MG63 (cell line): ENCODE data around the gene PCA3. TPM values are rescaled to one million over a fixed set of nuclear protein-coding genes. Genes with fewer than 3 reads are reported as not detected.

Experiments used
- DNase-seq: peaks from one replicate; pipeline ENCODE4 v3.0.0-alpha.2; 2020
- H3K27me3 ChIP-seq: fragments of 250-450 bp; sonication (Bioruptor Pico); 2 replicates; pipeline ENCODE4 v1.5.1; 2020; ENCODE audit warnings: mild to moderate bottlenecking, moderate library complexity
- H3K36me3 ChIP-seq: fragments of 250-450 bp; sonication (Bioruptor Pico); 2 replicates; pipeline ENCODE4 v1.5.1; 2020; ENCODE audit warnings: mild to moderate bottlenecking, moderate library complexity
- H3K4me3 ChIP-seq: fragments of 250-450 bp; sonication (Bioruptor Pico); 2 replicates; pipeline ENCODE4 v1.5.1; 2020; ENCODE audit warnings: mild to moderate bottlenecking, moderate library complexity
- H3K9me3 ChIP-seq: fragments of 250-450 bp; sonication (Bioruptor Pico); 2 replicates; pipeline ENCODE4 v1.5.1; 2020; ENCODE audit warnings: mild to moderate bottlenecking, moderate library complexity
- total RNA-seq: library from RNA; depleted of rRNA; stranded (reverse); fragments of >200 nt; shearing (Covaris generic); gene quantifications from 2 replicates; pipeline ENCODE4 v1.2.3, GENCODE V29; 2014; ENCODE audit warnings: low replicate concordance; rRNA removed

Gene PCA3
- total RNA-seq = not detected in 2 replicates

GRCh38 chr9:76764138-76764537 is at the start of gene PCA3:
PCA3 (plus strand) TSS chr9:76764438.
- no peak for DNase-seq
- Histone ChIP-seq H3K27me3 (no peaks in the 10 kb centered on the region), H3K4me3 (no peak within 1 kb of the TSS), H3K36me3 (no peaks in the 10 kb centered on the region), H3K9me3 (no peaks in the 10 kb centered on the region)

DNA sequence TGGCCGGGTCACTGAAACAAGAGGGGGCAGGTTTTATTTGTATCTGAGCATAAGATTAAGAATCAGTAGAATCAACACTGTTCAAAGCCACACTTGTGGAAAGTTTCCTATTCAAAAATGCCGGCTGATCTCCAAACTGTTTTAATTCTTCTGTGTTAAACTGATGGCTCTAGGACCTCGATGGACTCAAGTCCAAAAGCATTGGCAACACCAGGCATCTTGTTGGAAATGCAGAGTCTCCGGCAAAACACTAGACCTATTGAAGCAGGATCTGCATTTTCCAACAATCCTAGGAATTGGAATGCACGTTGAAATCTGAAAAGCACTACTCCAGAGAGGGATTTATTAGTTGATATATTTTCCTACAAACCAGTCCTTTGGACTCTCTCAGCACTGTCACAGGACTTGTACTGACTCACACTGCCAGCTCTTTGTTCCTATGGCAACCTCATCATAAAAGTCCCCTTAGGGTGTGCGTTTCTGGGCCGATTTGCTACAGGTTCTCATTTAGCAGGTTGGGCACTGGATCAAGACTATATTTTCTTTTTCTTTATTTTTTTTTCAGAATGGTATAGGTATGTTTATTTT is 48.1 kb upstream of the PCA3 start:
- DNase-seq = no peak
- Histone ChIP-seq H3K9me3 (no peaks in the 10 kb centered on the region), H3K27me3 (no peaks in the 10 kb centered on the region), H3K36me3 (no peaks in the 10 kb centered on the region), H3K4me3 (no peak overlapping the region)

DNA sequence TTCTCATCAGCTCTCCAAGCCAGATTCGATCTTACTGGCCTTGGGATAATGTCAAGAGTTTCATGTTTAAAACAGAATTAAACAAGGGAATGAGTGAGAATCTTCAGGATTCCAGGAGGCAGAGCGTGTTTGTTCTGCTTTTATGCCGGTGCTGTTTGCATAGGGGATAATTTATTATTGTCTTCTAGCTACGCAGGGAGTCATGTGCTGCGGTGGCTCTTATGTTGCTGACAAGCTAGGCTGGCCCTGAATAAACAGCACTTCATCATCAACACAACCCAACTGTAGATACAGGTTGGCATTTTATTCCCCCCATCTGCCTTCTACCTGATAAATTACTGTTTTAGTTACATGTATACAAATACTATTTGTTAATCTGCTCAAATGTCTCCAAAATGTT is 47.1 kb upstream of the PCA3 start:
- no peak for DNase-seq
- Histone ChIP-seq H3K9me3 (no peaks in the 10 kb centered on the region), H3K36me3 (no peaks in the 10 kb centered on the region), H3K4me3 (no peak overlapping the region), H3K27me3 (no peaks in the 10 kb centered on the region)

DNA sequence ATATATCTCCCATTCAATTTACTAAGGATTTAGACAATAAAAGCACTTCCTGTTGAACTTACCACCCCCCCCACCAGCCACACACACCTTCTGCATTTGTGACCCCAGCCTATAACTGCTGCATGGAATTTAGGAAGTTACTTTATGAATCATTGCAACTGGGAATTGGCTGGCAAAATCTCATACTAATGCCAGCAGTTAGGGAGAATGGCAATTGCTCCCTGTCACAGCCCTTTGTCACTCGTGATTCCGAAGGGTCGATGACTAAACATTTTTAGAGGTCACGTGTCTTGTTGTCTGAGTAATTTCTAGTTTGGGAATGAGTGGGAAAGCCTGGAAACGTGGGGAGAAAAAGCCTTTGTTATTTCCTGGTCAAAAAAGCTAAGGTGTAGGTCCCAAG is 46.6 kb upstream of the PCA3 start:
- peak; percentile 18 for DNase-seq
- Histone ChIP-seq H3K27me3 (no peaks in the 10 kb centered on the region), H3K36me3 (no peaks in the 10 kb centered on the region), H3K4me3 (no peak overlapping the region), H3K9me3 (no peaks in the 10 kb centered on the region)

DNA sequence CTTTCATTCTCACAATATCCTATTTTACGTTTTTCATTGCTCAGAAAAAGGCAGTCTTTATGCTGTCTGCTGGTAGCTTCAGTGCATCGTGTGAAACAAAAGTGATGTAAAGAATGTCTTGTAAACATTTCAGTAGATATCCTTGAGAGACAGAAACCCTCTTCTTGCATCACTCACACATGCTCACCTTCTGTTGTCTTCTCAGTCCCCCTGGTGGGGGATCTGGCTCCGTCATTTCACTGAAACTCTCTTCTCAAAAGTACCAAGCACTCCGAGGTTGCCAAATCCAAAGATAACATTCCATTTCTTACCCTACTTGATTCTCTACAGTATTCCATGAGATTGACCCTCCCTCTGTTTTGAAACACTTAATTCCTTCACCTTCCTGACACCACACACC is 46.1 kb upstream of the PCA3 start:
- Histone ChIP-seq H3K4me3 (no peak overlapping the region), H3K36me3 (no peaks in the 10 kb centered on the region), H3K9me3 (no peaks in the 10 kb centered on the region), H3K27me3 (no peaks in the 10 kb centered on the region)
- DNase-seq = no peak

GRCh38 chr9:76720245-76720644 is 44.0 kb upstream of the PCA3 start:
- Histone ChIP-seq H3K36me3 (no peaks in the 10 kb centered on the region), H3K27me3 (no peaks in the 10 kb centered on the region), H3K9me3 (no peaks in the 10 kb centered on the region), H3K4me3 (no peak overlapping the region)
- DNase-seq = no peak

GRCh38 chr9:76725011-76725546 is 39.2 kb upstream of the PCA3 start:
- Histone ChIP-seq H3K9me3 (no peaks in the 10 kb centered on the region), H3K4me3 (no peak overlapping the region), H3K36me3 (no peaks in the 10 kb centered on the region), H3K27me3 (no peaks in the 10 kb centered on the region)
- no peak for DNase-seq

GRCh38 chr9:76725885-76726284 is 38.4 kb upstream of the PCA3 start:
- no peaks in the 10 kb centered on the region for H3K9me3 ChIP-seq
- DNase-seq = peak; percentile 39
- no peaks in the 10 kb centered on the region for H3K27me3 ChIP-seq

GRCh38 chr9:76729116-76729515 is 35.1 kb upstream of the PCA3 start:
- Histone ChIP-seq H3K4me3 (no peak overlapping the region), H3K9me3 (no peaks in the 10 kb centered on the region), H3K36me3 (no peaks in the 10 kb centered on the region), H3K27me3 (no peaks in the 10 kb centered on the region)
- no peak for DNase-seq

More at GRCh38 chr9:76725885-76726284, 38.4 kb upstream of the PCA3 start:
- Histone ChIP-seq H3K4me3 (no peak overlapping the region), H3K36me3 (no peaks in the 10 kb centered on the region)

DNA sequence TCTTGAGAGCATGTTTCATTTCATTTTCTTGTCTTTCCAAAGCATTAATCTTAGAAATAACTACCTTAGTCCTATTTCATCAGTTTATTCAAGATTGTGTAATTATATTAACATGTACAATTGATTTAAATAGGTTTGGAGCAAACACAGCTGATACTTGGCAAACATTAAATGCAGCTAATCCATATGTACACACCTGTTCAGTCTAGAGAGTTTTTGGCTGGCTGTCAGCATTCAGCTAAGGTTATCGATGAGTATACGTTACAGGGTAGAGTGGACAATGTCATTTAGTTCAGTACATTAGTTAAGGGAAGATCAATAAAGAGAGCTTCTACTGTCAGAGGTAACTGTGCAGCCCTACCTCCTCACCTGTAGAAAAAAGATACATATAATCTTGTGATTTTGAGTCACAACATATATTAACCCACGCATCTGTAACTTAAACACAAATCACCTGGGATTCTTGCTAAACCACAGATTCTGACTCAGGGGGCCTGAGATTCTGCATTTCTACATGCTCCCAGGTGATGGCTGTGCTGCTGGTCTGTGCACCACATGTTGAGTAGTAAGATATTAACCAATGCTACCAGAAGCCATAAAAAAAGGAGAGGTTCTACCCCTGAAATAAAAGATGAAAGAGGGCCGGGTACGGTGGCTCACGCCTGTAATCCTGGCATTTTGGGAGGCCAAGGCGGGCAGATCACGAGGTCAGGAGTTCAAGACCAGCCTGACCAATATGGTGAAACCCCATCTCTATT is 34.1 kb upstream of the PCA3 start:
- H3K4me3 ChIP-seq = no peak overlapping the region
- no peaks in the 10 kb centered on the region for H3K9me3 ChIP-seq
- no peaks in the 10 kb centered on the region for H3K27me3 ChIP-seq
- DNase-seq = no peak
- H3K36me3 ChIP-seq = no peaks in the 10 kb centered on the region

DNA sequence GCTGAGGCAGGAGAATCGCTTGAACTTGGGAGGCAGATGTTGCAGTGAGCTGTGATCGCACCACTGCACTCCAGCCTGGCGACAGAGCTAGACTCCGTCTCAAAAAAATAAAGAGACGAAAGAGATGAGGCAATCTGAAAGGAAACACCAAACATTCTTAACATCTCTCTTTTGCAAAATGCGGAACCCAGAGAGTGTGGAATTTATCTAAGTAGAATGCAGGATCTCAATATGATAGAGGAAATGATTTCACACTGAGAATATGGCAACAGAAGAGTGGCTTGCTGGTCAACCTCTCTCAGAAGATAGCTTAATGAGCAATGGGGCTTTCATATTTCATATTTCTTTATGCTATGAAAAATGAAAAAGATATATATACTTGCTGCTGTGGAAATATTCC is 33.4 kb upstream of the PCA3 start:
- H3K9me3 ChIP-seq = no peaks in the 10 kb centered on the region
- H3K27me3 ChIP-seq = no peaks in the 10 kb centered on the region
- no peak for DNase-seq
- H3K36me3 ChIP-seq = no peaks in the 10 kb centered on the region
- no peak overlapping the region for H3K4me3 ChIP-seq

- no peak for DNase-seq
- Histone ChIP-seq H3K4me3 (no peak overlapping the region), H3K36me3 (no peaks in the 10 kb centered on the region), H3K27me3 (no peaks in the 10 kb centered on the region), H3K9me3 (no peaks in the 10 kb centered on the region)
These were observed 31.8 kb upstream of the PCA3 start for GRCh38 chr9:76732341-76732958.

DNA sequence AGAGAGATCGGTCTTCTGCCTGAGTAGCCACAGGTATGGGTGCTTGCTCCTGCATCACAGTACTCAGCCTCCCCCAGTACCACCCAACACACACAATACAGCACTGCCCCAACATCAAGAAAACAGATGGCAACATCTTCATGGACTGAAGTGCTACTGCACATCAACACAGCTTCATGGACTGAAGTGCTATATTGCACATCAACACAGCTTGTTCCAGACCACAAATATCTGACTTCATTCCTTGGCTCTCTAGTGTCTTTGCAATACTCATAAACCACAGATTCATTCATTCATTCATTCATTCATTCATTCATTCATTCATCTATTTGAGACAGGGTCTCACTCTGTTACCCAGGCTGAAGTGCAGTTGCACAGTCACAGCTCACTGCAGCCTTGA is 31.1 kb upstream of the PCA3 start:
- H3K4me3 ChIP-seq = no peak overlapping the region
- H3K27me3 ChIP-seq = no peaks in the 10 kb centered on the region
- no peak for DNase-seq
- H3K36me3 ChIP-seq = no peaks in the 10 kb centered on the region
- H3K9me3 ChIP-seq = no peaks in the 10 kb centered on the region

GRCh38 chr9:76734716-76735115 is 29.5 kb upstream of the PCA3 start:
- DNase-seq = no peak
- Histone ChIP-seq H3K9me3 (no peaks in the 10 kb centered on the region), H3K4me3 (no peak overlapping the region), H3K27me3 (no peaks in the 10 kb centered on the region), H3K36me3 (no peaks in the 10 kb centered on the region)

- H3K4me3 ChIP-seq = no peak overlapping the region
- H3K9me3 ChIP-seq = no peaks in the 10 kb centered on the region
- no peaks in the 10 kb centered on the region for H3K27me3 ChIP-seq
These were observed 26.9 kb upstream of the PCA3 start for GRCh38 chr9:76737154-76737902.

GRCh38 chr9:76738402-76738801 is 25.8 kb upstream of the PCA3 start:
- H3K27me3 ChIP-seq = no peaks in the 10 kb centered on the region
- H3K9me3 ChIP-seq = no peaks in the 10 kb centered on the region
- H3K36me3 ChIP-seq = no peaks in the 10 kb centered on the region
- DNase-seq = no peak
- no peak overlapping the region for H3K4me3 ChIP-seq

More at GRCh38 chr9:76737154-76737902, 26.9 kb upstream of the PCA3 start:
- no peak for DNase-seq
- no peaks in the 10 kb centered on the region for H3K36me3 ChIP-seq

DNA sequence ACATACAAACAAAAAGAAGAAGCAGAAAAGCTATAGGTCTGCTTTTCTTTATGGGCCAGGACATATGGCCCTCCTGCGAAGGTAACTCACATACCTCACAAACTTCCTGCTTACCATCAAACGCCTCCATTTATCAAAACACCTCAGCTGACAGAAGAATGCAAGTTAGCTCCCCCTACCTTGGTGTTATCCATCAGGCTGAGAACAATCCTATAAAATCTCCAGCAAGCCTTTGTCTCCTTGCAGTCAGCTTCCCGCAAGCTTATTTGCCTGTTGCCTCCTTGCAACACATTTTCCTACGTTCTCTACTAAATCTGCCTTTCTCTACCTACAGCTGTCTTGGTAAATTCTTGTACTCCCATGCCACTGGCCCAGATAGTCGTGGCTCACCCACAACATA is 22.7 kb upstream of the PCA3 start:
- Histone ChIP-seq H3K27me3 (no peaks in the 10 kb centered on the region), H3K4me3 (no peak overlapping the region), H3K9me3 (no peaks in the 10 kb centered on the region; the same call in 1 of the 2 replicates), H3K36me3 (no peaks in the 10 kb centered on the region)
- DNase-seq = no peak
